Skeletal muscle cell (primary cell): ENCODE results near the gene STAB2.

Experiments used
- DNase-seq: peaks from one replicate; pipeline ENCODE4 v3.0.0-alpha.2; 2010; ENCODE audit warnings: low read depth
- H3K4me3 ChIP-seq: 2 replicates; pipeline ENCODE4 v1.5.1; 2011; ENCODE audit warnings: low read depth, mild to moderate bottlenecking, control low read depth, low read length, moderate library complexity

Gene STAB2

DNA sequence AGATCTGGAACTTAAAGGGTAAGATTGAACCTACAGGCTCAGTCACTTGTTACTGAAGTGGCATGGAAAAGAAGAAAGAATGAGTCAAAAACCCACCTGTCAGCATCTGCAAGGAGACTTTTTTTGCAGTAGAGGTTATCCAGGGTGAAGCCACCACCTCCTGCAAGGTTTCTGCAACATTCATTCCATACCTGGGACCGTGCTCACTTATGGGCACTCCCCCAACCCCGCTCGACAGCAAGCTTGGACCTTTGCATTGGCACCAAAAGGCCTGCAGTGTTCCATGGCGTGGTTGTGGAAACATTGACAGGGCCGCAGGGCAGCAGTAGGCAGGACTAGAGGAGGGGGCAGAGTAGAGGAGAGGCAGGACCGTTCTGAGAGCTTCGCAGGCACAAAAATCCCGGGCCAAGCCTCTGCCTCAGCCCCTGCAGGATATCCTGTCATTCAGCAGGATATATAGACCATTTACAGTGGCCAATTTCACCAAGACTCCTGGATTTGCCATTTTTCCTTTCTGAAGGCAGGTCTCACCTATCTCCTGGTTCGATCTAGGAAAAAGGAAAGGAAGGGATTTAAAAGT, at the start of gene STAB2:
Gene STAB2 (plus strand): TSS at position 483 of the 580 bp plus-strand sequence. CDS start 204 bp downstream, outside the sequence.
- H3K4me3 ChIP-seq = no peak within 1 kb of the TSS
- no peak for DNase-seq

- no peak for DNase-seq
- no peak overlapping the region for H3K4me3 ChIP-seq
Observed at GRCh38 chr12:103538397-103538796, 48.7 kb upstream of the STAB2 start.

GRCh38 chr12:103540319-103540718, 46.8 kb upstream of the STAB2 start:
- H3K4me3 ChIP-seq = no peak overlapping the region
- no peak for DNase-seq

GRCh38 chr12:103542078-103542477, 45.0 kb upstream of the STAB2 start:
- no peak overlapping the region for H3K4me3 ChIP-seq
- no peak for DNase-seq

- no peak overlapping the region for H3K4me3 ChIP-seq
- no peak for DNase-seq
Observed at GRCh38 chr12:103546959-103547358, 40.1 kb upstream of the STAB2 start.

DNA sequence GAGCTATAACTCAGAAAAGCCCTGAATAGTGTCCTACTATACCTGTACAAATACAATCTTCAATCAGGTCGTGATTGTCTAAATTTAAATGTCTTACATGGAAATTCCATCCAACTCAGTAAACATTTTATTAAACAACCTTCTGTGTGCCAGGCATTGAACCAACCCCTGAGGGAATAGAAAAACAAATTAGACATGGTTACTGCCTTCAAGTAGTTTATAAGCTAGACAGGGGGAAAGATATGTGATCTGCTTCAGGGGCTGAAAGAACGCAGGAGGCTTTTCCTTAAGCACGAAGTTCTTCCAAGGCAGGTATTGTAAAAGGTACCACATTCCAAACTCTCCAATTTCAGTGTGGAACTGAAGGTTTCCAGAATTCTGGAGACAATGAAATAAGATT, 39.7 kb upstream of the STAB2 start:
- H3K4me3 ChIP-seq = no peak overlapping the region
- no peak for DNase-seq

GRCh38 chr12:103547929-103548328, 39.1 kb upstream of the STAB2 start:
- no peak for DNase-seq
- no peak overlapping the region for H3K4me3 ChIP-seq

GRCh38 chr12:103548622-103549601, 38.2 kb upstream of the STAB2 start:
- no peak for DNase-seq
- no peak overlapping the region for H3K4me3 ChIP-seq

- H3K4me3 ChIP-seq = no peak overlapping the region
- DNase-seq = no peak
Observed at GRCh38 chr12:103556890-103557627, 30.0 kb upstream of the STAB2 start.

GRCh38 chr12:103557628-103558010, 29.5 kb upstream of the STAB2 start:
- no peak overlapping the region for H3K4me3 ChIP-seq
- DNase-seq = no peak

DNA sequence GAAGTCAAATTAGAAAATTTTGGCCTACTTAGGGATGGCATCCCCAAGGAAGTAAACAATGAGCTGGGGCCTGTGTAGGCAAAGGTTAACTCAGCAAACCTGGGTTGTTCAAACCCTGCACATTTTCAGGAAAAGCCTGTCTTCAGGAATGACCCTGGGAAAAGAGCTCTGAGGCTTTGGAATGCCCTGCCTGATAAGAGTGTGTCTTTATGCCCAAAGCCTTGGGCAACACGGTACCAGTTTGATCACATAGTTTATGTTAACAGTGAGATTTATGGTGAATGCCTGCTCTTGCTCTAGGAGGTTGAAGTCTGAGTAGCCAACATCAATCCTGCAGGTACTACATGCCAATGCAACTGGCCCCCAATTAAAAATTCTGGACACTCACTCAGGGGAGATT, 28.2 kb upstream of the STAB2 start:
- no peak for DNase-seq

GRCh38 chr12:103560604-103561101, 26.4 kb upstream of the STAB2 start:
- H3K4me3 ChIP-seq = no peak overlapping the region
- DNase-seq = peak; percentile 96

More for the DNA sequence above, 28.2 kb upstream of the STAB2 start:
- no peak overlapping the region for H3K4me3 ChIP-seq

DNA sequence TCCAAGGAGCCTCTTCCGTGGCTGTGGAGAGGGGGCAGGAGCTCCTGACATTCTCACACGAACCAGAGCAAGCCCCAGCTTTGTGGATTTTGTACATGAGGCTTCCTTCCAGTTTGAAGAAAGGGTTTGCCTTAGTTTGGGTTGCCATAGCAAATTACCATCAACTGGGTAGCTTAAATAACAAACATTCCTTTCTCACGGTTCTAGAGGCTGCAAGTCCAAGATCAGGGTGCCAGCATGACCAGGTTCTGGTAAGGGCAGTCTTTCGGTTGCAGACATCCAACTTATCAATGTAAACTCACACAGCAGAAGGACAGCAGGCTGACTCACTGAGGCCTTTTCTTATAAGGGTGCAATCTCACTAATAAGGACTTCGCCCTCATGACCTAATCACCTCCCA, 25.9 kb upstream of the STAB2 start:
- DNase-seq = no peak
- no peak overlapping the region for H3K4me3 ChIP-seq

DNA sequence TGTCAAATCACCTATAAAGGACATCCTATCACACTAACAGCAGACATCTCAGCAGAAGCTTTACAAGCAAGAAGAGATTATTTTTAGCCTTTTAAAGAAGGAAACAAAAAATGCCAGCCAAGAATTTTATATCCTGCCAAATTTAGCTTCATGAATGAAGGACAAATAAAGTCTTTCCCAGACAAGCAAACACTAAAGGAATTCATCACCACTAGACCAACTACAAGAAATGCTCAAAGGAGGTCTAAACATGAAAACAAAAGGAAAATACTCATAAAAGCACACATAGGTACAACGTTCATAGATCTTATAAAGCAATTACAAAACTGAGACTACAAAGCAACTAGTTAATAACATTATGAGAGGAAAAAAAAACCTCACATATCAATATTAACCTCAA, 20.7 kb upstream of the STAB2 start:
- no peak overlapping the region for H3K4me3 ChIP-seq
- no peak for DNase-seq

DNA sequence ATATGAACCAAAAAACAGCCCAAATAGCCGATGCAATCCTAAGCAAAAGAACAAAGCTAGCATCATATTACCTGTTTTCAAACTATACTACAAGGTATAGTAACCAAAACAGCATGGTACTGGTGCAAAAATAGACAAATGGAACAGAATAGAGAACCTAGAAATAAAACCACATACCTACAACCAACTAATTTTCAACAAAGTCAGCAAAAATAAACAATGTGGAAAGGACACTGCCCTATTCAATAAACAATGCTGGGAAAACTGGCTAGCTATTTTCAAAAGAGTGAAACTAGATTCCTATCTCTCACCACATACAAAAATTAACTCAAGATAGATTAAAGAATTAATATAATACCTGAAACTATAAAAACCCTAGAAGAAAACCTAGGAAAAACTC, 17.8 kb upstream of the STAB2 start:
- no peak overlapping the region for H3K4me3 ChIP-seq
- DNase-seq = no peak

- H3K4me3 ChIP-seq = no peak overlapping the region
- DNase-seq = no peak
Observed at GRCh38 chr12:103571286-103571685, 15.8 kb upstream of the STAB2 start.

GRCh38 chr12:103572312-103573045, 14.6 kb upstream of the STAB2 start:
- H3K4me3 ChIP-seq = no peak overlapping the region
- no peak for DNase-seq

DNA sequence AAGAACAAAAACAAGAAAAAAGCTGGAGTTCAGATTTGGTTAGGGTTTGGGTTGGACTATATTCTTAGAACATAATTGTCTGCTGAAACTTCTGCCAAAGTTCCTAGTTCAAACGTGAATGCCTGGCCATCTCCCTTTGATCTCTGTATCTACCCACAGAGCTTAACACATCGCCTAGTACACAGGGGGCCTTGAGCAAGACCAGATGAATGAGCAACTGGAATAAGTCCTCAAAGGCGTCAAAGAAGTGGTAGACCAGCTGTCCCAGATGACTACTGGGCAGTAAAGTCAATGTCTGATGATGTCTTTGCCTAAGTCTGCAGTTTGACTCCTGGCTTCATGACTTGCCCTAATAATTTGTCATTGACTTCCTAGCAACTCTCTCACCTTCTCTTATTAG, 13.9 kb upstream of the STAB2 start:
- H3K4me3 ChIP-seq = no peak overlapping the region
- no peak for DNase-seq

DNA sequence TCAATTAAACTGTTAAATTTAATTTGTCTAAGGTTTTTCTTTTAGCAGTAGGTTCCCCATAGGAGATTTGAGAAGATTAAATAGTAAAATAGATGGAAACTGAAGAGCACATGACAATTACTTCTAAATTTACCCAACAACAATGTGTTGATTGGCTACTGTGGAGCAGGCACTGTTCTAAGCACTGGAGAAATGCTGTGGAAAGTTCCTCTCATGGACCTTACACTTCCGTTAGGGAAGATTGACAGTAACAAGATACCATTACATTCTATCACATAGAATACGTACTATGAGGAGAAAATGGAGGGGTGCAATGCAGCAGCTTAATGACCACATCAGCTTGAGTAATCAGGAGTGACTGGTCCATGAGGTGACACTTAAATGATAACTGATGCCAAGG, 8.1 kb upstream of the STAB2 start:
- no peak for DNase-seq
- H3K4me3 ChIP-seq = no peak overlapping the region
